Activated CD4-positive, alpha-beta T cell treated with anti-CD3 and anti-CD28 coated beads for 48 hours (primary cell): ENCODE data around the gene CCDC34.
"Not testable (repeated sequence)": the region's sequence is repeated elsewhere in the genome, so short reads cannot be mapped to it uniquely, and the experiment has no call there.

ENCODE experiments used
- DNase-seq: peaks from one replicate; pipeline ENCODE4 v3.0.0-alpha.2; 2020

CCDC34 gene

GRCh38 chr11:27361649-27362431, 1.2 kb downstream of the CCDC34 start:
- DNase-seq = no peak

GRCh38 chr11:27358296-27358695, 4.7 kb downstream of the CCDC34 start:
- no peak for DNase-seq

GRCh38 chr11:27357250-27357649, 5.8 kb downstream of the CCDC34 start:
- no peak for DNase-seq

GRCh38 chr11:27356624-27357222, 6.3 kb downstream of the CCDC34 start:
- no peak for DNase-seq

- no peak for DNase-seq
These were observed 7.4 kb downstream of the CCDC34 start for GRCh38 chr11:27355575-27356104.

- no peak for DNase-seq
These were observed 8.6 kb downstream of the CCDC34 start for GRCh38 chr11:27354359-27354965.

- DNase-seq = no peak
These were observed 9.2 kb downstream of the CCDC34 start for GRCh38 chr11:27353593-27354358.

GRCh38 chr11:27352781-27353180, 10.2 kb downstream of the CCDC34 start:
- no peak for DNase-seq

- DNase-seq = no peak
These were observed 12.5 kb downstream of the CCDC34 start for GRCh38 chr11:27350511-27350910.

- no peak for DNase-seq
These were observed 13.1 kb downstream of the CCDC34 start for GRCh38 chr11:27349919-27350318.

GRCh38 chr11:27348340-27348873, 14.6 kb downstream of the CCDC34 start:
- no peak for DNase-seq

GRCh38 chr11:27347359-27348339, 15.4 kb downstream of the CCDC34 start:
- no peak for DNase-seq

- no peak for DNase-seq
These were observed 23.1 kb downstream of the CCDC34 start for GRCh38 chr11:27339941-27340340.

GRCh38 chr11:27334764-27335163, 28.3 kb downstream of the CCDC34 start:
- not testable (repeated sequence) for DNase-seq

GRCh38 chr11:27331981-27332380, 31.0 kb downstream of the CCDC34 start:
- DNase-seq = no peak

GRCh38 chr11:27330633-27331270, 32.3 kb downstream of the CCDC34 start:
- DNase-seq = no peak

GRCh38 chr11:27329867-27330632, 33.0 kb downstream of the CCDC34 start:
- no peak for DNase-seq

GRCh38 chr11:27328614-27329013, 34.4 kb downstream of the CCDC34 start:
- no peak for DNase-seq

- not testable (repeated sequence) for DNase-seq
These were observed 36.0 kb downstream of the CCDC34 start for GRCh38 chr11:27327064-27327463.

- DNase-seq = not testable (repeated sequence)
These were observed 40.8 kb downstream of the CCDC34 start for GRCh38 chr11:27322196-27322595.
